HG03457 (cell line): ENCODE measurements around the gene TXNDC11.

ENCODE experiments used
- ATAC-seq: cut with Tn5 transposase; IDR thresholded peaks from one replicate; pipeline ENCODE4 v1.9.1; 2021; ENCODE audit warnings: moderate number of reproducible peaks; ENCODE audit not compliant: unreplicated experiment

TXNDC11 gene

GRCh38 chr16:11676799-11677198, 65.9 kb downstream of the TXNDC11 start:
- ATAC-seq, result no peak

GRCh38 chr16:11675561-11676511, 66.8 kb downstream of the TXNDC11 start:
- ATAC-seq, result no peak

DNA sequence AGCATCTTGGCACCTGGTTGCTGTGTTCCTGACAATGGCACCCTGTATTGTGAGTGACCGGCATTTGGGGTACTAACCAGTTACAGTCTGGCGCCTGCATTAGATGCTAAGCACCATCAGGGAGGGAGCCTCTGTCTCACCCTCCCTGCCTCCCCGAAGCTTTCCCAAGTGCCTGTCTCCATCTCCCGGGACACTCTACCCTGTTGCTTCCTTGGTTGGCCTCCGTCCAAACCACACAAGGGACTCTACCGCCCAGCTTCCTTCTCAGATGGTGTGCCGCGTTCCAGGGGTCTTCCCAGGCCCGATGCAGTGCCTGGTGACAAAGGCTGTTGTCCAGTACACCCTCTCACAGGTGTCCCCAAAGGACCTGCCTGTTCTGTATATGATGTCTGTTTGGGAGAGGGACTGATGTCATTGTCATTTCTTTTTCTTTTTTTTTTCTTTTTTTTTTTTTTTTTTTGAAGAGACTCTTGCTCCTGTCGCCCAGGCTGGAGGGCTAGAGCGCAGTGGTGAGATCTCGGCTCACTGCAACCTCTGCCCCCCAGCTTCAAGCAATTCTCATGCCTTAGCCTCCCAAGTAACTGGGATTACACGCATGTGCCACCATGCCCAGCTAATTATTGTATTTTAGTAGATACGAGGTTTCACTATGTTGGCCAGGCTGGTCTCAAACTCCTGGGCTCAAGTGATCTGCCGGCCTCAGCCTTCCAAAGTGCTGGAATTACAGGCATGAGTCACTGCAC, 67.7 kb downstream of the TXNDC11 start:
- ATAC-seq, result no peak

- no peak for ATAC-seq
Observed at GRCh38 chr16:11674001-11674817, 68.4 kb downstream of the TXNDC11 start.

DNA sequence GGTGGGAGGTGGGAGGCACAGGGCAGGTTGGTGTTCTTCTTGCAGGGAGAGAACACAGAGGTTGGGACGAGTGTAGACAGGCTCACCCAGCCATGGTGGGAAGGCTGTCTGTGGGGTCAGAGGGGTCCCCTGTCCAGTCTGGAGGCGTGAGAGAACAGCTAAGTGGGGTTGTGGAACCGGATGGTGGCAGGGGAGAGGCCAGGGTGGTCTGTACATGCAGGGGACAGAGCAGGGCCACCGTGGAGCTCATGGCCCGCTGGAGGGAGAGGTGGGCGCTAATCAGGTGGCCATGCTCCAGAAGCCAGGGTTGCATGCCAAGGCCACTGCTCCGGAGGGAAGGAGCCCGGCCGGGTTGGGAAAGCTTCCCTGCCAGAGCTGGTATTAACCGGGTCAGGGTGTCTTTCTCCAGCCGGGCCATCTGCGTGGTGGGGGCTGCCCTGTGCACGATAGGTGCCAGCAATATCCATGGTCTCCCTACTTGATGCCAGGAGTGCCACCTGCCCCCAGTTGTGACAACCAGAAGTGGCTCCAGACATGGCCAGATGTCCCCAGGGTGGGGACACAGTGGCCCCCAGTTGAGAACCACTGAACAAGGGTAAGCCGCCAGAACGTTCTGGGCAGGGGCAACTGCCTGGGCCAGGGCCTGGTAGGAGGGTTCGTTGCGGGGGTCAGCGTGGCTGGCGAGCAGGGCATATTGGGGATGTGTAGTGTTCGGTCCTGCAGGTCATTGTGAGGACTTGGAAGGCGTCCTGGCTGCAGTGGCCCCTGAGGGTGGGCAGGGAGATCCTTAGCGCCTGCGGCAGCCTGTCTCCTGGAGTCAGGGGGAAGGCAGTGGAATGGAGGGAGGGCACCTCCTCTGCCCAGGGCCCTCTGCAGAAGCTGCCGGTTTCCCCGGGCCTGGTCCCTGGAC, 69.3 kb downstream of the TXNDC11 start:
- ATAC-seq, result no peak

DNA sequence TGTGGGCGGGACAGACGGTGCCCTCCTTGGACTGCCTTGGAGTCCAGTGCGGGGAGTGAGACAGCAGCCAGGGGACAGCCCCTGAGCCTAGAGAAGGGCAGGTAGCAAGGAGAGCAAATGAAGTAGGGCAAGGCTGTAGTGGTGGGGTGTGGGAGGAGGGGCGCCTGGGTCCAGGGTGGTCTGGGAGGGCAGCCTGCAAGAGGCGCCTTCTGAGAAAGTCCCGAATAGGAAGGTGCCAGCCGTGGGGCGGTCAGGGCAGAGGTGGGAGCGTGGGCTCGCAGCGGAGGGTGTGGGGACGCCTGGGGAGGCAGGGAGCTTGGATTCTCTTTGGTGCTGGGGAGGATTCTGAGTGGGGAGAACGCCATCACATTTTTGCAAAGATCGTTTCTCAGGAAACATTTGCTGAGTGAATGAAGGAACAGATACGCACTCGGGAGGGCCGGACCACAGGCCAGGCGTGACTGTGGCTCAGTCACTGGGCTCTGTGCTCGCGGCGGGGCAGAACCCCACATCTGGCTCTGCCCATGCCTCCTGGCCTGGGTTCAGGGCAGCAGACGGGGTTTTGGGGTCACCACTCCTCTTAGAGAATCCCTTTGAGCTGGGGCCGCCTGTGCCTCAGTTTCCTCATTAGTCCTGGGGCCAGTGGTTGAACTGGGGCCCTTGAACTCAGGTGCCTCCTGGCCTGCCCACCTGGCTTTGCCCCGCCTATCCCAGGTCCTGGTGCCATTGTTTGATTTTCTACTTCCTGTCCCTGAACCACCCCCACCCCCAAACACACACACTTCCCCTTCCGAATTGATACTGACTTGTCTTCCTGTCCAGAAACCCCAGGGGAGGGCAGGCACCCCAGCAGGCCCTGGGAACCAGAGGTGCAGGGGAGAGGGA, 70.2 kb downstream of the TXNDC11 start:
- no peak for ATAC-seq

DNA sequence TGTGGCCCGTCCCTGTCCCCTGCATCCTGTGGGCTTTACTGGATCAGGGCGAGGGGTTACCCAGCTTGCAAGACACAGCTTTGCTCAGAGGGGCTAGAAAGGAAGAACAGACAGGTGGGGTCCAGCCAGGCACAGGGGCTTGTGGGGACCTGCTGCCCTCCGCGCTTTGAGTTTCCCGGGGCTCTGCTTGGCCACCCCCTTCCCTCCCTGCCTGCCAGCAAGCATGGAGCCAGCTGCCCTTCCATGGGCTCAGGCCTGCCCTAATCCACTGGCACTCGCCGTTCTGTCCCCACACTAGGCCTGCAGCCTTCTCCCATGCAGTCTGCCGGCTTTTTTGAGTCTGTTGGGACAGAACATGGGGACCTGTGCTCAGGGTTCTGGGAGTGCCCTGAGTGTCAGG, 71.0 kb downstream of the TXNDC11 start:
- no peak for ATAC-seq

GRCh38 chr16:11671271-11671670, 71.4 kb downstream of the TXNDC11 start:
- no peak for ATAC-seq

GRCh38 chr16:11670171-11671131, 72.2 kb downstream of the TXNDC11 start:
- ATAC-seq, result no peak

- ATAC-seq, result no peak
Observed at GRCh38 chr16:11669380-11670146, 73.1 kb downstream of the TXNDC11 start.

DNA sequence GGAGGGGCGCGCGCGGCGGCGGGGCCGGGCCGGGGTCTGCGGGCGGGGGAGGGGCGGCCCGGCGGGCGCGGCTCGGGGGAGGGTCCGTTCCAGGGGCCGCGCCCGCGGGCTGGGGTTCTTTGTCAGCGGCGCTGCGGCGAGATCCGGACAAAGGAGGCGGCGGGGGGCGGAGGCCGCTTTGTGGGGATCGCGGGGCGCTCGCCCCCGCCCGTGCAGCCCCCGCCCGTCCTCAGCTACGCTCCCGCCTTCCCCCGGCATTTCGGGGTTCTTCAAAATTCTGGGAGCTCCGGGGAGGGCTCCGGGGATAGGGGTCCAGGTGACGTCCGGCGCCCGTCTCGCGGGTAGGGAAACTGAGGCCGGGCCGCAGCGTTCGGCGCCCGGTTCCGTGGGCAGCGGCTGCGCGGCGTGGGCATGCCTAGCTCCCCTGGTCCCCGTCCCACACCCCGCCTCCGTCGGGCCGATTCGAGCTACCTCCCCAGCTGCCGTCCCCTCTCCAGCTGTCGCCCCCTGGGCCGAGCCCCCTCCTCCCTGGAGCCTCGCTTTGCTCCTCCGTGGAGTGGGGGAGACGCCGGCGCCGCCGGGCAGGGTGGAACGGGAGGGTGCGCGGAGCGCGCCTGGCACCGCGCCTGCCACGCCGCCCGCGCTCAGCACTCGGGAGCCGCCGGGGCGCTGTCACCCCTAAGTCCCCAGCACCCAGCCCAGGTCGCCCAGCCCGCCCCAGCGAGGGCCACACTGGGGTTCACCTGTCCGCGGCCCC, 73.9 kb downstream of the TXNDC11 start:
- ATAC-seq, result no peak

DNA sequence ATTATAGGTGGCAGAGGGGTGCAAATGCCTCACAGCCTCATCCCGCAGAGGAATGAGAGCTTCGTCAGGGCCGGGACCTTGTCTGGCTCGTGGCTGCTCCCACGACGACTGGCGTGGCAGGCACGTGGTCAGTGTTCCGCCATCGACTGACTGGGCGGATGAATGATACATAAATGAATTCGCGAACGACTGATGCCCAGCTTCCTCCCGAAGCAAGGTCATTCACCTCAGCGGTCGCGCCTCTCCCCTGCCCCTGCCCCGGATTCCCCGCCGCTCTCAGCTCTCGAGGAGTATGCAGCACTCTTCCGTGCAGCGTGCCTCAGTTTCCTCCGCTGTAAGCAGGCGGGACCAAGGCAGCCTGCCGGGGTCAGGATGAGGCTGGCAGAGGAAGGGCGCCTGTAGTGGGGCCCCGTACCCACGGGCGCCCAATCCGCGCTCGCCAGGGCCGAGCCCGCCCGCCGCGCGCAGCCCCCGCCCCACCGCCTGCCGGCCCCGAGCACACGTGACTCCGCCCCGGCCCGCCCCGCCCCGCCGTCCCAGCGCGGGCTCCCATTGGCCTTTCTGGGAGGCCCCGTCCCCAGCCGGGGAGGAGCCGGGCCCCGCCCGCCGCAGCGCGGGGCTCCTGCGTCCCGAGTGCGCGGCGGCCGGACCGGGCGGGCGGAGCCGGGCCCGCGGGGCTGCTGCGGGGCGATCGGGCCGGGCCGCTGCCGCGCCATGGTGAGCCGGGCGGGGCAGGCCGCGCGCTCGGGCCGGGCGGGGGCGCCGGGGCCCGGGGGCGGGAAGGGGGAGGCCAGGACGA, 74.6 kb downstream of the TXNDC11 start, which contains the start of gene SNN:
TSS of gene SNN (plus strand) at position 632 of the 799 bp plus-strand sequence. CDS start 7,605 bp downstream, outside the sequence.
- no peak for ATAC-seq

GRCh38 chr16:11667221-11667823, 75.3 kb downstream of the TXNDC11 start:
- no peak for ATAC-seq

DNA sequence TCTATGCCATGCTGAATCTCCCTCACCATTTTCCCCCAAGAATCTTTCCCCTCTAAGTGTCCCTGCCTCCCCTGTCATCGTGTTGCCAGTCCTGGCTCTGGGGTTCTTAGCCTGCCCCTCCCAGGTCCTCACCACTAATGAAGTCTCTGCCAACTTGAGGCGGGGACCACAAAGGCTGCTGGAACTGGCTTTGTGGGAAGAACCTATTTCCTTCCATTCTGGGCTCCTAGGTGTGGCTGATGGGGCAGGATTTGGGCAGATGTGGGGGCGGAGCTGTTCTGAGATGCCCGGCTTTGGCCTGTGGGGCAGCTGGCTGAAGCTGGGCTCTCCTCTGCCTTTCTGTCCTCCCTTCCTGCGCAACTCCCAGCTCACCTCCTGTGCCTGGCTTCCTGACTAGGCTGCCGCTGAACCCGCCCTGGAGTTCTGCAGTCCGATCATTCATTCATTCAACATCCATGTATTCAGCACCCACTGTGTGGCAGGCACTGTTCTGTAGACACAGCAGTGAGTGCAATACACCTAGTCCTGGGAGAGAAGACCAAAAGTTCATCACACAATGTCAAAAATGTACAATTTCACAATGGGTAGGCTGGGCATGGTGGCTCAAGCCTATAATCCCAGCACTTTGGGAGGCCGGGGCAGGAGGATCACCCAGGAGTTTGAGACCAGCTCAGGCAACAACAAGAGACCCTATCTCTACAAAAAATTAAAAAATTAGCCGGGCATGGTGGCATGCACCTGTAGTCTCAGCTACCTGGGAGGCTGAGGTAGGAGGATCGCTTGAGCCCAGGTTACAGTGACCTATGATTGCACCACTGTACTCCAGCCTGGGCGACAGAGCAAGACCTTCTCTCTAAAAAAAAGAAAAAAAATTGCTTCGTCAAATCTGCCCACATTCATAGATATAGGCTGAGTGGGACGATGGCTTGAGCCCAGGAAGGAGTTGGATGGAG, 76.3 kb downstream of the TXNDC11 start:
- no peak for ATAC-seq
